HCT116 (cell line): ENCODE results near the gene GRAMD2A. TPM values are rescaled to one million over a fixed set of nuclear protein-coding genes. Genes with fewer than 3 reads are reported as not detected.

Experiments
- ATAC-seq: fragments of 200-7000 bp; cut with Tn5 transposase; 2 replicates; pipeline ENCODE4 v1.9.1; 2020; ENCODE audit warnings: mild to moderate bottlenecking, moderate library complexity
- BruUV-seq: library from RNA; stranded (reverse); fragments of 400-500 nt; replicated peaks from 2 replicates; lab custom pipeline; 2021; lab: Mats Ljungman, UMichigan
- CTCF ChIA-PET: fragments of 300-600 bp; sonication (Branson Sonifier 250); formaldehyde crosslinking; loops from one replicate; lab custom pipeline; 2021; ENCODE audit warnings: antibody characterized with exemption; lab: Charles Lee
- POLR2A ChIA-PET: fragments of 300-600, 350-600 bp; sonication (Branson Sonifier 250); formaldehyde crosslinking; loops from one replicate; lab custom pipeline; 2021; ENCODE audit warnings: antibody characterized with exemption; lab: Charles Lee
- RAD21 ChIA-PET, 2 experiments: fragments of 300-600 bp; sonication (Branson Sonifier 250); formaldehyde crosslinking; loops; one replicate each; lab custom pipeline; 2023; ENCODE audit warnings: low total read pairs in 2 of 2; ENCODE audit not compliant: uncharacterized antibody in 2 of 2, unreplicated experiment in 2 of 2, low non-redundant PET in 1 of 2; lab: Charles Lee
- DNase-seq: peaks from one replicate; pipeline ENCODE4 v3.0.0-alpha.2; 2010; ENCODE audit warnings: low read depth, low spot score
- H2AFZ ChIP-seq: fragments of 200-600 bp; shearing (Covaris generic), sonication (generic); 2 replicates; pipeline ENCODE4 v1.6.1; 2017; ENCODE audit warnings: low read depth, mixed run types, mixed read lengths, antibody characterized with exemption, low read length; ENCODE audit not compliant: poor library complexity, severe bottlenecking
- H3K27ac ChIP-seq: 2 replicates; pipeline ENCODE4 v1.5.1; 2012; ENCODE audit warnings: low read depth, low read length
- H3K27me3 ChIP-seq: fragments of 200-600 bp; sonication (generic); 2 replicates; pipeline ENCODE4 v1.6.1; 2016; ENCODE audit warnings: mixed run types, low read length, mixed read lengths; ENCODE audit not compliant: insufficient read depth
- H3K36me3 ChIP-seq, 2 experiments: fragments of 200-500 bp in 1 of 2; fragments of 200-600 bp in 1 of 2; sonication (Bioruptor generic) in 1 of 2; sonication (generic) in 1 of 2; 2 replicates each; pipeline versions ENCODE4 v1.5.1 to v1.6.1; 2014 to 2016; ENCODE audit warnings: low read length in 2 of 2, inconsistent platforms in 1 of 2, mixed read lengths in 1 of 2, mixed run types in 1 of 2; ENCODE audit not compliant: insufficient read depth in 2 of 2, control insufficient read depth in 1 of 2
- H3K4me1 ChIP-seq, 2 experiments: fragments of 200-600 bp in 1 of 2; sonication (generic) in 1 of 2; 2 replicates each; pipeline versions ENCODE4 v1.5.1 to v1.6.1; 2012 to 2017; ENCODE audit warnings: low read length in 2 of 2, inconsistent platforms in 1 of 2, mild to moderate bottlenecking in 1 of 2, mixed read lengths in 1 of 2, mixed run types in 1 of 2, moderate library complexity in 1 of 2; ENCODE audit not compliant: insufficient read depth in 2 of 2, control insufficient read depth in 1 of 2
- H3K4me2 ChIP-seq: fragments of 200-600 bp; sonication (generic); 2 replicates; pipeline ENCODE4 v1.6.1; 2017; ENCODE audit warnings: mixed run types, low read length, mixed read lengths
- H3K4me3 ChIP-seq, 2 experiments: fragments of 200-600 bp in 1 of 2; sonication (generic) in 1 of 2; replicated peaks in 1 of 2; 2 replicates each; pipeline ENCODE4 v1.5.1; 2011 to 2016; ENCODE audit warnings: low read length in 2 of 2, control low read depth in 1 of 2, low read depth in 1 of 2, mild to moderate bottlenecking in 1 of 2, mixed read lengths in 1 of 2, mixed run types in 1 of 2
- H3K79me2 ChIP-seq: fragments of 200-600 bp; sonication (generic); 2 replicates; pipeline ENCODE4 v1.6.1; 2017; ENCODE audit warnings: mild to moderate bottlenecking, mixed run types, low read length, moderate library complexity, mixed read lengths; ENCODE audit not compliant: insufficient read depth
- H3K9ac ChIP-seq: fragments of 200-600 bp; sonication (generic); 2 replicates; pipeline ENCODE4 v1.6.1; 2016; ENCODE audit warnings: low read length, mixed read lengths
- H3K9me2 ChIP-seq: fragments of 200-600 bp; sonication (generic), shearing (Covaris generic); 2 replicates; pipeline ENCODE4 v1.6.1; 2017; ENCODE audit warnings: mixed run types, mild to moderate bottlenecking, moderate library complexity; ENCODE audit not compliant: insufficient read depth
- H3K9me3 ChIP-seq, 2 experiments: fragments of 200-500 bp in 1 of 2; fragments of 200-600 bp in 1 of 2; sonication (Bioruptor generic) in 1 of 2; sonication (generic) in 1 of 2; 2 replicates each; pipeline ENCODE4 v1.6.1; 2014 to 2017; ENCODE audit warnings: low read length in 2 of 2, mixed read lengths in 2 of 2, inconsistent platforms in 1 of 2, low read depth in 1 of 2, mild to moderate bottlenecking in 1 of 2, mixed run types in 1 of 2, moderate library complexity in 1 of 2; ENCODE audit not compliant: control insufficient read depth in 1 of 2, insufficient read depth in 1 of 2
- H4K20me1 ChIP-seq: fragments of 200-600 bp; sonication (generic), shearing (Covaris generic); 2 replicates; pipeline ENCODE4 v1.6.1; 2017; ENCODE audit warnings: mixed run types, mild to moderate bottlenecking, moderate library complexity; ENCODE audit not compliant: insufficient read depth
- CBX3 ChIP-seq: IDR thresholded peaks from 2 replicates; pipeline ENCODE4 v1.6.1; 2012; ENCODE audit warnings: low read depth
- EZH2phosphoT487 ChIP-seq: fragments of 200-600 bp; IDR thresholded peaks from 2 replicates; pipeline ENCODE4 v1.6.1; 2018; ENCODE audit warnings: antibody characterized with exemption, borderline replicate concordance
- JUND ChIP-seq: IDR thresholded peaks from 2 replicates; pipeline ENCODE4 v1.6.1; 2012
- POLR2A ChIP-seq: IDR thresholded peaks from 2 replicates; pipeline ENCODE4 v1.7.0; 2011; ENCODE audit warnings: borderline replicate concordance; ENCODE audit not compliant: insufficient read depth, insufficient read length; ENCODE audit errors: extremely low read depth
- POLR2AphosphoS5 ChIP-seq: IDR thresholded peaks from 2 replicates; pipeline ENCODE4 v1.6.1; 2011; ENCODE audit warnings: mild to moderate bottlenecking, low read depth, low read length, moderate library complexity
- RAD21 ChIP-seq: IDR thresholded peaks from 2 replicates; pipeline ENCODE4 v1.6.1; 2012; ENCODE audit warnings: low read depth, mild to moderate bottlenecking
- SIN3A ChIP-seq: IDR thresholded peaks from 2 replicates; pipeline ENCODE4 v1.6.1; 2012; ENCODE audit warnings: low read depth
- SP1 ChIP-seq: IDR thresholded peaks from 2 replicates; pipeline ENCODE4 v1.6.1; 2012; ENCODE audit warnings: low read depth
- TCF7L2 ChIP-seq: IDR thresholded peaks from 2 replicates; pipeline ENCODE4 v1.7.0; 2011; ENCODE audit warnings: borderline replicate concordance, inconsistent platforms; ENCODE audit not compliant: insufficient read depth, insufficient read length; ENCODE audit errors: extremely low read depth
- intact Hi-C: fragments of 100-400 bp; cut with micrococcal nuclease; formaldehyde crosslinking; loops from 2 replicates; pipeline ENCODE4 v1.10.0; 2022
- total RNA-seq: library from RNA; stranded (reverse); gene quantifications from one replicate; pipeline ENCODE4 v1.2.1, GENCODE V29; 2021; ENCODE audit not compliant: unreplicated experiment
- TF ChIP-seq, protein P1 (sequence below): IDR thresholded peaks from 2 replicates; pipeline ENCODE4 v1.6.1; 2011; ENCODE audit warnings: mild to moderate bottlenecking, low read length, moderate library complexity; ENCODE audit not compliant: insufficient replicate concordance; ENCODE audit errors: extremely low read depth

The GRAMD2A gene
- total RNA-seq, 1 experiment from 2014 or later: 8.0 TPM

DNA sequence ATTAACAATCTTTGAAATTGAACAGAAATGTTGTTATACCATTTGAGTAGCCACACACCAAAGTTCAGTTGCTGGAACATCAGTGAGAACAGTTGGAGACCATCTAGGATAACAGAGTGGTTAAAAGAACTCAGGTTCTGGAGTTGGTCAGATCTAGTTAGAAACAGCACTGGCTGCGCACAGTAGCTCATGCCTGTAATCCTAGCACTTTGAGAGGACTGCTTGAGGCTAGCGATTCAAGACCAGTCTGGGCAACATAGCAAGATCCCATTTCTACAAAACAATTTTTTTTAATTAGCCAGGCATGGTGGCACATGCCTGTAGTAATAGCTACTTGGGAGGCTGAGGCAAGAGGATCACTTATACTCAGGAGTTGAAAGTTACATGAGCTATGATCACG lies 41.0 kb upstream of the GRAMD2A start:
- Histone ChIP-seq H3K79me2 (peaks cover 10% of the 10 kb centered on the region), H3K4me1 (peaks cover 23 to 37% of the 10 kb centered on the region in 2 experiments), H3K4me2 (peak overlapping the region; percentile 73; the same call in 1 of the 2 replicates), H3K9me3 (no peaks in the 10 kb centered on the region), H3K4me3 (no peak overlapping the region), H3K27ac (peak overlapping the region; percentile 93; the same call in 1 of the 2 replicates)
- POLR2A ChIA-PET: interaction anchor here (0.8 to 4.9 kb wide), 3 partner anchors 9 to 39 kb away, joined by 3 to 48 read pairs (median 4); no protein-coding TSS in a partner anchor
- no peak for ATAC-seq
- intact Hi-C loops: loop anchor here (10.0 kb wide), 1 partner anchor 236 kb away; the partner anchor contains the start of gene ARIH1
- TF ChIP-seq EZH2phosphoT487 (no peak), POLR2AphosphoS5 (no peak), SIN3A (no peak), TCF7L2 (no peak), RAD21 (no peak), POLR2A (no peak), CBX3 (no peak), SP1 (no peak), JUND (no peak)
- TF ChIP-seq, protein P1, sequence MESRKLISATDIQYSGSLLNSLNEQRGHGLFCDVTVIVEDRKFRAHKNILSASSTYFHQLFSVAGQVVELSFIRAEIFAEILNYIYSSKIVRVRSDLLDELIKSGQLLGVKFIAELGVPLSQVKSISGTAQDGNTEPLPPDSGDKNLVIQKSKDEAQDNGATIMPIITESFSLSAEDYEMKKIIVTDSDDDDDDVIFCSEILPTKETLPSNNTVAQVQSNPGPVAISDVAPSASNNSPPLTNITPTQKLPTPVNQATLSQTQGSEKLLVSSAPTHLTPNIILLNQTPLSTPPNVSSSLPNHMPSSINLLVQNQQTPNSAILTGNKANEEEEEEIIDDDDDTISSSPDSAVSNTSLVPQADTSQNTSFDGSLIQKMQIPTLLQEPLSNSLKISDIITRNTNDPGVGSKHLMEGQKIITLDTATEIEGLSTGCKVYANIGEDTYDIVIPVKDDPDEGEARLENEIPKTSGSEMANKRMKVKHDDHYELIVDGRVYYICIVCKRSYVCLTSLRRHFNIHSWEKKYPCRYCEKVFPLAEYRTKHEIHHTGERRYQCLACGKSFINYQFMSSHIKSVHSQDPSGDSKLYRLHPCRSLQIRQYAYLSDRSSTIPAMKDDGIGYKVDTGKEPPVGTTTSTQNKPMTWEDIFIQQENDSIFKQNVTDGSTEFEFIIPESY: no peak
- TF ChIP-seq, all 23 proteins: peak for 0
- BruUV-seq: no TSS peak
- CTCF ChIA-PET: interaction anchor here (0.8 to 2.4 kb wide), 2 partner anchors 12 to 38 kb away, joined by 3 to 6 read pairs; no protein-coding TSS in a partner anchor
- DNase-seq: no peak
- H2AFZ ChIP-seq: no peak overlapping the region
- no peak overlapping the region for H3K9ac ChIP-seq
- no peaks in the 10 kb centered on the region for H3K27me3 ChIP-seq
- no peaks in the 10 kb centered on the region for H4K20me1 ChIP-seq
- RAD21 ChIA-PET: no interaction called here
- peaks cover 12 to 19% of the 10 kb centered on the region in 2 experiments for H3K36me3 ChIP-seq
- H3K9me2 ChIP-seq: no peaks in the 10 kb centered on the region
